Measurements from ENCODE around the gene HOXB1.

- TF ChIP-seq POLR2A (IDR thresholded peaks at IDR 0.05; ENCODE audit: low read depth, low read length) = no peak
- no peak for TF ChIP-seq POLR2AphosphoS5 (IDR thresholded peaks at IDR 0.05; ENCODE audit: low read depth, low read length)
- no peak for TF ChIP-seq TAF1 (IDR thresholded peaks at IDR 0.05; ENCODE audit: borderline replicate concordance, low read depth, low read length)
Measured at GRCh38 chr17:48523010-48523409, 7.8 kb downstream of the HOXB1 start.

Measured in GM12892 (cell line).